ENCODE results near the gene DOLPP1. TPM values are rescaled to one million over a fixed set of nuclear protein-coding genes. Genes with fewer than 3 reads are reported as not detected.

The DOLPP1 gene
- total RNA-seq, 1 experiment from 2014 or later, result 32.7 TPM

DNA sequence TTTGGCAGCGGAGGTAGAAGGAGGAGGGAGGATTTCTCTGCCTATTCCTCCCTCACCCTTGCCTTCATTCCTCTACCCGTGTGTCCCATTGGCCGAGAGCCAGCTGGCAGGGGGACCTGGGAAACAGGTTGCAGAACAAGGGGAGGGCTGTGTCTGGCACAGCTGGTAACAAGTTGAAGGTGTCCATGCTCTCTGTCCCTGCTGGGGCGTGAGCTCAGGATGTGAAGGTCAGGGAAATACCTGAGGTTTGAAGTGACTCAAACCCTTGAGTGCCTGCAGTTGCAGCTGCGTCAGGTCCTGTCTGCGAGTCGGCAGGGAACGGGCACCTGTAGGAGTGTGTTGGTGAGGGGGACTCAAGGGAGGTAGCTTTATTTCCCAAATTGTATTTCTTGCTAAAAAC lies 28.3 kb upstream of the DOLPP1 start:
- DNase-seq (ENCODE audit: low spot score) (no peak), ATAC-seq (no peak)
- H3K4me1 Mint-ChIP-seq, result no peaks in the 10 kb centered on the region

DNA sequence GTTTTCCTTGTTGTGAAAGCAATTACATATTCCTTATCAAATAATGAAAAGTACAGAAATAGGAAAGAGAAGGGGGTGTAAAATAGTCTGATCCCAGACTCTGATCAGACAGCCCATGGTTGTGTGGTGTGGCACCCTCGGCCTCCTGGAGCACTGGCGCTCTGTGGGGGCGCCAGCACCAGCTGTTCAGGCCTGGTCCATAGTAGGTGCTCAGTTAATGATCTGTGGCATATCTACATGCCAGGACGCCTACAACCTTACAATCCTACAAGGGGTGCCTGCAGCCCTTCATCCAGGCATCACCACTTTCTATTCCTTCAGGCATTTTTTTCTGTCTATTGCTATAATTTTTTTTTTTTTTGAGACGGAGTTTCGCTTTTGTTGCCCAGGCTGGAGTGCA lies 27.9 kb upstream of the DOLPP1 start:
- no peak for ATAC-seq
- TF ChIP-seq TEAD1 (CRISPR knock-in tag; IDR thresholded peaks at IDR 0.05) (no peak), FOXJ3 (CRISPR knock-in tag; IDR thresholded peaks at IDR 0.05; ENCODE audit: borderline replicate concordance) (no peak), SP1 (CRISPR knock-in tag; conservative IDR thresholded peaks at IDR 0.05) (no peak), MYBL2 (CRISPR knock-in tag; IDR thresholded peaks at IDR 0.05) (no peak), ESRRA (CRISPR knock-in tag; IDR thresholded peaks at IDR 0.05; ENCODE audit: borderline replicate concordance) (no peak), ZNF219 (CRISPR knock-in tag; IDR thresholded peaks at IDR 0.05; ENCODE audit: borderline replicate concordance) (no peak)
- TF ChIP-seq, protein P1, sequence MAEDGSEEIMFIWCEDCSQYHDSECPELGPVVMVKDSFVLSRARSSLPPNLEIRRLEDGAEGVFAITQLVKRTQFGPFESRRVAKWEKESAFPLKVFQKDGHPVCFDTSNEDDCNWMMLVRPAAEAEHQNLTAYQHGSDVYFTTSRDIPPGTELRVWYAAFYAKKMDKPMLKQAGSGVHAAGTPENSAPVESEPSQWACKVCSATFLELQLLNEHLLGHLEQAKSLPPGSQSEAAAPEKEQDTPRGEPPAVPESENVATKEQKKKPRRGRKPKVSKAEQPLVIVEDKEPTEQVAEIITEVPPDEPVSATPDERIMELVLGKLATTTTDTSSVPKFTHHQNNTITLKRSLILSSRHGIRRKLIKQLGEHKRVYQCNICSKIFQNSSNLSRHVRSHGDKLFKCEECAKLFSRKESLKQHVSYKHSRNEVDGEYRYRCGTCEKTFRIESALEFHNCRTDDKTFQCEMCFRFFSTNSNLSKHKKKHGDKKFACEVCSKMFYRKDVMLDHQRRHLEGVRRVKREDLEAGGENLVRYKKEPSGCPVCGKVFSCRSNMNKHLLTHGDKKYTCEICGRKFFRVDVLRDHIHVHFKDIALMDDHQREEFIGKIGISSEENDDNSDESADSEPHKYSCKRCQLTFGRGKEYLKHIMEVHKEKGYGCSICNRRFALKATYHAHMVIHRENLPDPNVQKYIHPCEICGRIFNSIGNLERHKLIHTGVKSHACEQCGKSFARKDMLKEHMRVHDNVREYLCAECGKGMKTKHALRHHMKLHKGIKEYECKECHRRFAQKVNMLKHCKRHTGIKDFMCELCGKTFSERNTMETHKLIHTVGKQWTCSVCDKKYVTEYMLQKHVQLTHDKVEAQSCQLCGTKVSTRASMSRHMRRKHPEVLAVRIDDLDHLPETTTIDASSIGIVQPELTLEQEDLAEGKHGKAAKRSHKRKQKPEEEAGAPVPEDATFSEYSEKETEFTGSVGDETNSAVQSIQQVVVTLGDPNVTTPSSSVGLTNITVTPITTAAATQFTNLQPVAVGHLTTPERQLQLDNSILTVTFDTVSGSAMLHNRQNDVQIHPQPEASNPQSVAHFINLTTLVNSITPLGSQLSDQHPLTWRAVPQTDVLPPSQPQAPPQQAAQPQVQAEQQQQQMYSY (CRISPR knock-in tag; IDR thresholded peaks at IDR 0.05), result no peak
- TF ChIP-seq, protein P2, sequence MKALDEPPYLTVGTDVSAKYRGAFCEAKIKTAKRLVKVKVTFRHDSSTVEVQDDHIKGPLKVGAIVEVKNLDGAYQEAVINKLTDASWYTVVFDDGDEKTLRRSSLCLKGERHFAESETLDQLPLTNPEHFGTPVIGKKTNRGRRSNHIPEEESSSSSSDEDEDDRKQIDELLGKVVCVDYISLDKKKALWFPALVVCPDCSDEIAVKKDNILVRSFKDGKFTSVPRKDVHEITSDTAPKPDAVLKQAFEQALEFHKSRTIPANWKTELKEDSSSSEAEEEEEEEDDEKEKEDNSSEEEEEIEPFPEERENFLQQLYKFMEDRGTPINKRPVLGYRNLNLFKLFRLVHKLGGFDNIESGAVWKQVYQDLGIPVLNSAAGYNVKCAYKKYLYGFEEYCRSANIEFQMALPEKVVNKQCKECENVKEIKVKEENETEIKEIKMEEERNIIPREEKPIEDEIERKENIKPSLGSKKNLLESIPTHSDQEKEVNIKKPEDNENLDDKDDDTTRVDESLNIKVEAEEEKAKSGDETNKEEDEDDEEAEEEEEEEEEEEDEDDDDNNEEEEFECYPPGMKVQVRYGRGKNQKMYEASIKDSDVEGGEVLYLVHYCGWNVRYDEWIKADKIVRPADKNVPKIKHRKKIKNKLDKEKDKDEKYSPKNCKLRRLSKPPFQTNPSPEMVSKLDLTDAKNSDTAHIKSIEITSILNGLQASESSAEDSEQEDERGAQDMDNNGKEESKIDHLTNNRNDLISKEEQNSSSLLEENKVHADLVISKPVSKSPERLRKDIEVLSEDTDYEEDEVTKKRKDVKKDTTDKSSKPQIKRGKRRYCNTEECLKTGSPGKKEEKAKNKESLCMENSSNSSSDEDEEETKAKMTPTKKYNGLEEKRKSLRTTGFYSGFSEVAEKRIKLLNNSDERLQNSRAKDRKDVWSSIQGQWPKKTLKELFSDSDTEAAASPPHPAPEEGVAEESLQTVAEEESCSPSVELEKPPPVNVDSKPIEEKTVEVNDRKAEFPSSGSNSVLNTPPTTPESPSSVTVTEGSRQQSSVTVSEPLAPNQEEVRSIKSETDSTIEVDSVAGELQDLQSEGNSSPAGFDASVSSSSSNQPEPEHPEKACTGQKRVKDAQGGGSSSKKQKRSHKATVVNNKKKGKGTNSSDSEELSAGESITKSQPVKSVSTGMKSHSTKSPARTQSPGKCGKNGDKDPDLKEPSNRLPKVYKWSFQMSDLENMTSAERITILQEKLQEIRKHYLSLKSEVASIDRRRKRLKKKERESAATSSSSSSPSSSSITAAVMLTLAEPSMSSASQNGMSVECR (CRISPR knock-in tag; IDR thresholded peaks at IDR 0.05; ENCODE audit: borderline replicate concordance), result no peak
- TF ChIP-seq, protein P3, sequence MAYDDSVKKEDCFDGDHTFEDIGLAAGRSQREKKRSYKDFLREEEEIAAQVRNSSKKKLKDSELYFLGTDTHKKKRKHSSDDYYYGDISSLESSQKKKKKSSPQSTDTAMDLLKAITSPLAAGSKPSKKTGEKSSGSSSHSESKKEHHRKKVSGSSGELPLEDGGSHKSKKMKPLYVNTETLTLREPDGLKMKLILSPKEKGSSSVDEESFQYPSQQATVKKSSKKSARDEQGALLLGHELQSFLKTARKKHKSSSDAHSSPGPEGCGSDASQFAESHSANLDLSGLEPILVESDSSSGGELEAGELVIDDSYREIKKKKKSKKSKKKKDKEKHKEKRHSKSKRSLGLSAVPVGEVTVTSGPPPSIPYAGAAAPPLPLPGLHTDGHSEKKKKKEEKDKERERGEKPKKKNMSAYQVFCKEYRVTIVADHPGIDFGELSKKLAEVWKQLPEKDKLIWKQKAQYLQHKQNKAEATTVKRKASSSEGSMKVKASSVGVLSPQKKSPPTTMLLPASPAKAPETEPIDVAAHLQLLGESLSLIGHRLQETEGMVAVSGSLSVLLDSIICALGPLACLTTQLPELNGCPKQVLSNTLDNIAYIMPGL (CRISPR knock-in tag; IDR thresholded peaks at IDR 0.05), result no peak
- TF ChIP-seq, protein P4, sequence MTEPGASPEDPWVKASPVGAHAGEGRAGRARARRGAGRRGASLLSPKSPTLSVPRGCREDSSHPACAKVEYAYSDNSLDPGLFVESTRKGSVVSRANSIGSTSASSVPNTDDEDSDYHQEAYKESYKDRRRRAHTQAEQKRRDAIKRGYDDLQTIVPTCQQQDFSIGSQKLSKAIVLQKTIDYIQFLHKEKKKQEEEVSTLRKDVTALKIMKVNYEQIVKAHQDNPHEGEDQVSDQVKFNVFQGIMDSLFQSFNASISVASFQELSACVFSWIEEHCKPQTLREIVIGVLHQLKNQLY (CRISPR knock-in tag; IDR thresholded peaks at IDR 0.05), result no peak
- no peaks in the 10 kb centered on the region for H3K27me3 Mint-ChIP-seq (ENCODE audit: low read depth)

More for the DNA sequence above, 28.3 kb upstream of the DOLPP1 start:
- Mint-ChIP-seq H3K4me3 (no peak overlapping the region), H3K27ac (no peak overlapping the region), H3K9me3 (no peaks in the 10 kb centered on the region), H3K27me3 (ENCODE audit: low read depth) (no peaks in the 10 kb centered on the region), H3K36me3 (peaks cover 17% of the 10 kb centered on the region)
- CTCF ChIA-PET, result interaction anchor here (0.5 to 1.0 kb wide), 2 partner anchors 50 to 131 kb away, joined by 3 to 4 read pairs; no protein-coding TSS in a partner anchor
- TF ChIP-seq CREB1 (CRISPR knock-in tag; IDR thresholded peaks at IDR 0.05) (no peak), ZNF232 (CRISPR knock-in tag; IDR thresholded peaks at IDR 0.05) (no peak), ZNF138 (CRISPR knock-in tag; conservative IDR thresholded peaks at IDR 0.05) (no peak), FOXJ3 (CRISPR knock-in tag; IDR thresholded peaks at IDR 0.05; ENCODE audit: borderline replicate concordance) (no peak), ELF4 (CRISPR knock-in tag; IDR thresholded peaks at IDR 0.05; ENCODE audit: low read depth) (no peak), NFYB (CRISPR knock-in tag; conservative IDR thresholded peaks at IDR 0.05; ENCODE audit: low read depth) (no peak)
- TF ChIP-seq, protein P5, sequence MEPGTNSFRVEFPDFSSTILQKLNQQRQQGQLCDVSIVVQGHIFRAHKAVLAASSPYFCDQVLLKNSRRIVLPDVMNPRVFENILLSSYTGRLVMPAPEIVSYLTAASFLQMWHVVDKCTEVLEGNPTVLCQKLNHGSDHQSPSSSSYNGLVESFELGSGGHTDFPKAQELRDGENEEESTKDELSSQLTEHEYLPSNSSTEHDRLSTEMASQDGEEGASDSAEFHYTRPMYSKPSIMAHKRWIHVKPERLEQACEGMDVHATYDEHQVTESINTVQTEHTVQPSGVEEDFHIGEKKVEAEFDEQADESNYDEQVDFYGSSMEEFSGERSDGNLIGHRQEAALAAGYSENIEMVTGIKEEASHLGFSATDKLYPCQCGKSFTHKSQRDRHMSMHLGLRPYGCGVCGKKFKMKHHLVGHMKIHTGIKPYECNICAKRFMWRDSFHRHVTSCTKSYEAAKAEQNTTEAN (CRISPR knock-in tag; IDR thresholded peaks at IDR 0.05), result no peak
- POLR2A ChIA-PET, result no interaction called here

More for the DNA sequence above, 27.9 kb upstream of the DOLPP1 start:
- H3K36me3 Mint-ChIP-seq, result peaks cover 17% of the 10 kb centered on the region
- H3K4me1 Mint-ChIP-seq, result no peaks in the 10 kb centered on the region
- no peaks in the 10 kb centered on the region for H3K9me3 Mint-ChIP-seq
- DNase-seq (ENCODE audit: low spot score), result no peak
- POLR2A ChIA-PET, result no interaction called here
- H3K27ac Mint-ChIP-seq, result no peak overlapping the region
- H3K4me3 Mint-ChIP-seq, result no peak overlapping the region
- CTCF ChIA-PET, result interaction anchor here (0.5 to 1.0 kb wide), 2 partner anchors 50 to 131 kb away, joined by 3 to 4 read pairs; no protein-coding TSS in a partner anchor

All from WTC11 (cell line).